Tibial nerve (tissue), 4 donors: ENCODE results near the gene CBX6.

Experiments
- CTCF ChIP-seq, 5 experiments: fragments of 200-600 bp in 3 of 5; fragments of 450-650 bp in 2 of 5; sonication (generic) in 3 of 5; IDR thresholded peaks; one replicate each; pipeline ENCODE4 v1.5.1; 2016 to 2019; ENCODE audit warnings: antibody characterized with exemption in 5 of 5, mild to moderate bottlenecking in 3 of 5, moderate library complexity in 2 of 5
- EP300 ChIP-seq, 2 donors: sonication (generic); formaldehyde crosslinking; IDR thresholded peaks; one replicate each; pipeline ENCODE4 v1.6.1; 2017; ENCODE audit warnings: antibody characterized with exemption in 2 of 2, mild to moderate bottlenecking in 1 of 2
- POLR2A ChIP-seq, 2 donors: fragments of 450-650 bp; IDR thresholded peaks; one replicate each; pipeline ENCODE4 v1.6.1; 2017; ENCODE audit warnings: antibody characterized with exemption in 2 of 2, mild to moderate bottlenecking in 2 of 2, moderate library complexity in 2 of 2

- no peak for TF ChIP-seq CTCF (IDR thresholded peaks at IDR 0.05)
- TF ChIP-seq POLR2A (IDR thresholded peaks at IDR 0.05): no peak
- TF ChIP-seq EP300 (IDR thresholded peaks at IDR 0.05): no peak
Observed at GRCh38 chr22:38820020-38820419, 52.0 kb downstream of the CBX6 start.
